Neural progenitor cell (in vitro differentiated cells): ENCODE results near the gene TNNI3K.

Source experiments
- EZH2phosphoT487 ChIP-seq: fragments of 200-600 bp; sonication (generic); IDR thresholded peaks from 2 replicates; pipeline ENCODE4 v1.6.1; 2017; ENCODE audit warnings: antibody characterized with exemption
- TF ChIP-seq, protein P1 (sequence below): fragments of 200-600 bp; sonication (generic); IDR thresholded peaks from 2 replicates; pipeline ENCODE4 v1.5.1; 2017; ENCODE audit warnings: antibody characterized with exemption, mild to moderate bottlenecking

DNA sequence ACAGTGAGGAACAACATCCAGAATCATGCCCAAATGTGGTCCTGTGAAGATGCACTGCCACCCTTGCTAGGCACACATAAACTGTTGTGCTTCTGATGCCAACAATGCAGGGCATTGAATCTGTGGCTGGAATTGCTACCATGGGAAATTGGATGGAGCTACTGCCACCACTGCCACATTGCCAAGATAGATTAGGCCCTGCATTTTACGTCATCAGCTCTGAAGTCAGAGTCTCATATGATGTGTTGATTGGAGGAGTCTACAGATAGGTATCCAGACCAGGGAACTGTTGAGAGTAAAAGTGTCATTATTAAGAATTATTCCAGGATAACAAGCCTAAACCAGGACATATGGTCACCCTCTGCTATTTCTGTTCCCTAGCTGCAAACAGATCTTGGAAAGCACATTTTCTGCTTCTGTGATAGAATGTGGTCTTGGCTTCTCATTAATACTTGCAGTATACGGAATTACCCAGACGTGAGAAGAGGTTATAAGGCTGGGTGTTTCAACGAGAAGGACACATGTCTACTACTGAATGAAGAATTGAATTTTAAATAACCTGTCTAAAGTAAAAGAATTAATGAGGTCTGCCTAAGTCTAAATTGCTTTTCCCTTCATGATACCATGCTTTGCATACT is 106.6 kb downstream of the TNNI3K start:
- TF ChIP-seq, protein P1, sequence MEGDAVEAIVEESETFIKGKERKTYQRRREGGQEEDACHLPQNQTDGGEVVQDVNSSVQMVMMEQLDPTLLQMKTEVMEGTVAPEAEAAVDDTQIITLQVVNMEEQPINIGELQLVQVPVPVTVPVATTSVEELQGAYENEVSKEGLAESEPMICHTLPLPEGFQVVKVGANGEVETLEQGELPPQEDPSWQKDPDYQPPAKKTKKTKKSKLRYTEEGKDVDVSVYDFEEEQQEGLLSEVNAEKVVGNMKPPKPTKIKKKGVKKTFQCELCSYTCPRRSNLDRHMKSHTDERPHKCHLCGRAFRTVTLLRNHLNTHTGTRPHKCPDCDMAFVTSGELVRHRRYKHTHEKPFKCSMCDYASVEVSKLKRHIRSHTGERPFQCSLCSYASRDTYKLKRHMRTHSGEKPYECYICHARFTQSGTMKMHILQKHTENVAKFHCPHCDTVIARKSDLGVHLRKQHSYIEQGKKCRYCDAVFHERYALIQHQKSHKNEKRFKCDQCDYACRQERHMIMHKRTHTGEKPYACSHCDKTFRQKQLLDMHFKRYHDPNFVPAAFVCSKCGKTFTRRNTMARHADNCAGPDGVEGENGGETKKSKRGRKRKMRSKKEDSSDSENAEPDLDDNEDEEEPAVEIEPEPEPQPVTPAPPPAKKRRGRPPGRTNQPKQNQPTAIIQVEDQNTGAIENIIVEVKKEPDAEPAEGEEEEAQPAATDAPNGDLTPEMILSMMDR, result no peak
- TF ChIP-seq EZH2phosphoT487, result no peak
